Stimulated activated CD4-positive, alpha-beta T cell treated with anti-CD3 and anti-CD28 coated beads, Interleukin-4, amount 100 ng/mL, for 24 hours (primary cell): Measurements from ENCODE around the gene DPF3.
"Not testable (repeated sequence)": the region's sequence is repeated elsewhere in the genome, so short reads cannot be mapped to it uniquely, and the experiment has no call there.

ENCODE experiments used
- DNase-seq: peaks from one replicate; pipeline ENCODE4 v3.0.0-alpha.2; 2020

DPF3 gene

GRCh38 chr14:72878746-72879145 is 15.2 kb downstream of the DPF3 start:
- DNase-seq, result no peak

GRCh38 chr14:72876710-72877063 is 17.2 kb downstream of the DPF3 start:
- no peak for DNase-seq

DNA sequence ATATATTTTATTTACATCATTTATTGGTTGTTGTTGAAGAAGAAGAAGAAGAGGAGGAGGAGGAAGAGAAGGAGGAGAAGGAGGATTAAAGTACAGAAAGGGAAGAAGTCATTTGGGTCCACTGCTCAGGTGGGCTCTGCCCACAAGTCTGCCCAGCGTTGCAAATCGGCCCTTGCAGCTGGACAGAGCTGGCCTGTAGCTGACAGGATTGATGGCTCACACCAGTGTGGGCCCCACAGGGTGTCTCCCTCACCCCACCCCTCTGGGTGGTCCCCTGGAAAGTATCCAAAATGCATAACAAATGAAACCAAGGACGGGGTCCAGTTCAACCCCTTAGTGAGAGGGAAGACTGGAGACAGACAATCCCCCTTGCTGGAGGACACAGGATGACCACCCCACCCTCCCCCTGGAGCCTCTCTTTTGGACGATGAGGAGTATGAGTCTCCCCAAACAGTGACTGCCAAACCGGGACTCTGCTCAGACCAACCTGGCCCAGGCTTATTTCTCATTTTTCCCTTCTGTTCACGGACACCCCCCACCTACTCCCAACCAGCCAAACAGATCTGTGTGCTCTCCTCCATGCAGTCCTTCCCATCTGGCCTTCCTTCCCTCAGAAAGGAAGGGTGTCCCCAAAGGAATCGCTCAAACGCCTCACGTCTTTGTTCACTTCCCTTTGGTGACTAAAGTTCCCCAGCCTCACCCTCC is 17.7 kb downstream of the DPF3 start:
- no peak for DNase-seq

DNA sequence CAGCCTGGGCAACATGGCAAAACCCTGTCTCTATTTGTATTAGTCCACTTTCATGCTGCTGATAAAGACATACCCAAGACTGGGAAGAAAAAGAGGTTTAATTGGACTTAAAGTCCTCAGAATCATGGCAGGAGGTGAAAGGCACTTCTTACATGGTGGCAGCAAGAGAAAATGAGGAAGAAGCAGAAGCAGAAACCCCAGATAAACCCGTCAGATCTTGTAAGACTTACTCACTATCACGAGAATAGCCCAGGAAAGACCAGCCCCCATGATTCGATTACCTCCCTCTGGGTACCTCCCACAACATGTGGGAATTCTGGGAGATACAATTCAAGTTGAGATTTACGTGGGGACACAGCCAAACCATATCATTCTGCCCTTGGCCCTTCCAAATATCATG is 23.0 kb downstream of the DPF3 start:
- not testable (repeated sequence) for DNase-seq

DNA sequence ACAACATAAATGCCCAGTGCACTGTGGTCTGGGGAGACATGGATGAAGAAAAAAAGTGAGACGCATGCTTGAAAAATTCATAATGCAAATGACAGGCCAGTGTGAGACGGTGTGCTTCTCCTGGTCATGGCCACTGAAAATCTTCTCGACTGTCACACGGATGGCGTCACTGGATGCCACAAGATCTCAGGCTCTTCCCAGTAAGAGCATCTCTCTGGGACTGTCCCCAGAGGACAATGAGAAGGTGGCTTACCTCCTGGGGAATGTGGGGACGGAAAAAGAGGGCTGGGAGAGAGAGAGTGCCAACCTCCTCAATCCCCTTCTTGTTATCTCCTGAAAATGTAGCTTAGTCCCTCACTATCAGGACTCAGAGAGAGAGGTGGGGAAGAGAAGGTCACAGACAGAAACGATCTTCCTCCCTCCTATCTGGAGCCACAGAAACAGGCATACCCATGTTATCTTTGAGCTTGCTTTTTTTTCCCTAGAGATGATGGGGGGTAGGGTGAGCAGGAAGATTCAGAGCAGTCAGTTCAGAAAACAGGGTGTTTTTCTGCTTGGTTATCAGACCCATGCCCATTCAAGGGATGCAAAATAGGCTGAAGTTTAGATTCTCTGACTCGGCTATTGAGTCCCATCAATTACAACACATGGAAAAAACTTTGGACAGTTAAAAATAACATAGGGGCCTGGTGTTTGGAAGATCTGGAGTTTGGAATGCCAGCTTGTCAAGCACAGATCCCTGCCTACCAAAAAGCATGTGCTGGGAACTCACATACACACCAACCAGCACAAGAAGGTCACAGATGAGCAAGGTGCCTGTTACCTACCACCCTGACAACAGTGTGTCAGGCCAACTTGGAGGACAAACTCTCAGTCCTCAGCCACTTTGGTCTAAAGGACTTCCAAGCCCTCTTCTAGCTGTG is 24.2 kb downstream of the DPF3 start:
- no peak for DNase-seq

GRCh38 chr14:72868500-72868899 is 25.4 kb downstream of the DPF3 start:
- no peak for DNase-seq

DNA sequence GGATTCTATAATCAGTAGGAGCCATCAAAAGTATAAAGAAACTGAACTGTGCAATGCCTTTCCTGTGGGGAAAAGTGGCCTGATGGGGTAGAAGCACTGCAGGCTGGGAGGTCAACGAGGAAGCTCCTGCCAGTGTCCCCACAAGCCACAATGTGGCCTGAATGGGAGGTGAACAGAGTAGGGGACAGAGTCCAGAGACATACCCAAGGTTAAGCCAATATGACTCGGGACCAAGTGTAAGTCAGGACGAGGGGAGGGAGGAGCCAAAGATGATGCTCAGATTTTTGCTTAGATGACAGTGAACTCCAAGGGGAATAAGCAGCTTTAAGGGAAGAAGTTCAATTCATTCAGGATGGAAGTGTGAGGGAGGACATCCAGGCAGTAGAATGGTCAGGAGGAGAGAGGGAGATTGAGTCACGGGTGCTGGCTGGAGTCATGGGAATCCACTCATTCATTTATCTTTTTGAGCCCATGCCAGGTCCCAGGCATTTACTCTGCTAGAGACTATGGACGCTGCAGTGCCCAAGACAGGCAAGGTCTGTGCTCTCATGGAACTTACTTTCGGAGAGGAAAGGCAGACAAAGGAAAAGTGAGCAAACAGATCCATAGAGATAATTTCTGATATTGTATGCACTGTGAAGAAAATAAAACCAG is 29.1 kb downstream of the DPF3 start:
- DNase-seq, result no peak

- DNase-seq, result no peak
Observed at GRCh38 chr14:72863216-72864006, 30.5 kb downstream of the DPF3 start.

DNA sequence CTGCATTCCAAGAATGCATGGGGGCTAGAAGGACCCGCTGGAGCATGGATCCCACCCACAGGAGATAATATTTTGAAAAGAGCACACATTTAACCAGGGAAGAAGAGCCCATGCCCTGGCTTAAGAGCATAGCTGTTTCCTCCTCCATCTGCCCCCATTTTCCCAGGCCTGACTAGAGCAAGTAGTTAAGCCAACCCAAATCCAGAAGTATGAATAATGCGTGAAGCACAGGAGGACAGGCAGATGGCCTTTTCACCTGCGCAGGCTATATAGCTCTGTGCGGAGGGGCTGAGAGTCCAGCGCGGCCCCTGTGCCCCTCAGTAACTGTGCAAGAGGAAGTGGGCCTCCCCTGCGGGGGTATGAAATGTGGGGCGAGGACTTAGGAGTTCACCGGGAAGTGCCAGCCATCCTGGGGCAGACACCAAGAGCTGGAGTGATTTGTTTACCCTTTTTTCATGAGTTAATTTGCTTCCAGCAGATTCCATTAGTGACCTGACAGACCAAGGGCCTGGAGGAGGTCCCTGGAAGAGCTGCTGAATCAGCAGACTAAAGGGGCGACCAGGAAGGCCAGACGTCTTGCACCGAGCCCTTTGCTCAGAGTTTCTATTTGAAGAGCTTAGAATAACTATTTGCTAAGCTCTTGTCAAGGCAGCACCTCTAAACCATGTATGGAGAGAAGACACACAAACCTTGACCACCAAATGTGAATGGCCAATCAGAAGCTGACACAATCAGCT is 37.2 kb downstream of the DPF3 start:
- DNase-seq, result no peak

DNA sequence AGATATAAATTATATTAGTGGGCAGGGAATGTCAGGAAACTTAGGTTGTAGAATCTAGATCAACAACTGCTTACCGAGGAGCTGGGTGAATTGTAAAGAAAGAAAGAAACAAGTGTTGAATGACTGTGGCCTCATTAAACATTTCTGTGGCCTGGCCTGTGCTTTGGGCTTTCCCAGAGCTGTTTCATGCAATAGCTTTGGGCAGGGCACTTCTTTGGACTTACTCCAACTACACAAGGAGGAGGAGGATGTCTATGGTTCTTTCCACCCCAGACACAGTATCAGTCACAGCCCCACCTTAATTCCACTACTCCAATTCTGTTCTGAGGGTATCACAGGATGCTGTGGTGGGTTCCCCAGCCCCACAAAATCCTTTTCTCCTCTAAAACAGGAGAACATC is 38.0 kb downstream of the DPF3 start:
- DNase-seq, result no peak

DNA sequence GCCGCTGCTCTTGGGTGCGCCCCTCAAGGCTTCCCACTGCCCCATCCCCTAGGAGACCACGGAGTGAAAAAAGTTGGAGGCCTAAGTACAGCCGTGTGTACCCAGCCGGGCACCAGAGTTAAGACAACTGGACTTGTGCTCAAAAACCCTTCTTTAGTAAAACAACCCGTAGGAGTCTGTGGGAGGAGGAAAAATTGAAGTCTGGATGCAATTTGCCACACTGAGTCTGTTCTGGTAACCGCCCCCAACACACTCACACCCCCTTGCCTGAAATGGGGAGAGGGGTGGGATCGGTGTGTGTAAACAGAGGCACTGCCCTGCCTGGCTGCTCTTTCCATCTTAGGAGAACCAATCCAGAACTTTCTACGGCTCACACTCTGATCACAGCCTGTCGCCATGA is 41.7 kb downstream of the DPF3 start:
- DNase-seq, result no peak

DNA sequence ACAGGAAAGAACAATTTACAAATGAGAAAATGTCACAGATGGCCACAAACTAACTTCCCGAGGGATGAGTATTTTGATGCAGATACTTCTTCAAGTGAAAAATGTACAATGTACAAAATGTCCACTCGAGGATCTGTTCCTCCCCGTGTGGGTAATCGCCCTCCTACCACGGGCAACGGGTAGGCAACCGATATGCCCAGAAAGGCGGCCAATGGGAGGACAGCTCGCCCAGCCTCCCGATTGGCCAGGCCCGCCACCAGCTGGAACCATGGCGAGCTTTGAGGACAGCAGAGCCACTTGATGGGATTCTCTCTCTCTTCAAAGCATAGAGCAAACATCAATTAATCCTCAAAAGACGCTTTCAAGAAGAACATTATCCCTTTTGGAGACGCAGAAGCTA is 42.3 kb downstream of the DPF3 start:
- DNase-seq, result no peak

- DNase-seq, result no peak
Observed at GRCh38 chr14:72850360-72850759, 43.5 kb downstream of the DPF3 start.

GRCh38 chr14:72849222-72849621 is 44.7 kb downstream of the DPF3 start:
- DNase-seq, result no peak

GRCh38 chr14:72847721-72848120 is 46.2 kb downstream of the DPF3 start:
- no peak for DNase-seq

DNA sequence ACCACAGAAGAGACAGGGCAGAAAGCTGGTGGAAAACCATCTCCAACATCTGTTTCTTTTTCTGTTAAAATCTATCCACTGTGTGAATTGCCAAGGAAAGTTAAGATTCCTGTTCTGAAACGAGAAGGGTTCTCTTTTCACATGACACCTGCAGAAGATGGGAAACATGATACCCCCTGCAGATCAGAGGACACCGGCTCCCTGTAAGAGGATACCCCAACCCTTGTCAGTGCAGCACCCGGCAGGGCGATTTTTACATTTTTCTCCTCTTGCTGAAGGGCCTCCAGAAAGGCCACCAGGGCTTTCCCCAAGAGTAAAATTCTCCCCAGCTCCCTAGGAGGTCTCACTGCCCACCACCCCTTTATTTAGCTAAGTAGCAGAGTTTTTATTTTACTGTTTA is 48.2 kb downstream of the DPF3 start:
- no peak for DNase-seq

DNA sequence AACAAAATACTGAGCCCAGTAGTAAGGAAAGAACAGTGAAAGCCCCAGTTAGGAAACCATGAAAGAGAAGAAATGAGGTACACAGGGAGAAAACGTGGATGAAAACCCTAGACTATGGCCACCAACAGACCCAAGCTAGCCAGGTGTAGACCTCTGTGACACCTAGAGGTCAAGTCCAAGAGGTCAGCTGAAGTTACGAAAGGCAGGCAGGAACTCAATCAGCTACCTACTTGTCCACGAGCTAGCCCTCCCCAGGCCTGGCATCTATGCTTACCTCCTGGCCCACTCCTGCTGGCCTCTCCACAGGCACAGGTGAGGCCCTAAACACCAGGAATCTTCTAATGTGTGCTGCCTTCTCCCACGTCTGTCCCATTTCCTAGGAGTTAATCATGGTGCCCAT is 48.7 kb downstream of the DPF3 start:
- DNase-seq, result no peak

DNA sequence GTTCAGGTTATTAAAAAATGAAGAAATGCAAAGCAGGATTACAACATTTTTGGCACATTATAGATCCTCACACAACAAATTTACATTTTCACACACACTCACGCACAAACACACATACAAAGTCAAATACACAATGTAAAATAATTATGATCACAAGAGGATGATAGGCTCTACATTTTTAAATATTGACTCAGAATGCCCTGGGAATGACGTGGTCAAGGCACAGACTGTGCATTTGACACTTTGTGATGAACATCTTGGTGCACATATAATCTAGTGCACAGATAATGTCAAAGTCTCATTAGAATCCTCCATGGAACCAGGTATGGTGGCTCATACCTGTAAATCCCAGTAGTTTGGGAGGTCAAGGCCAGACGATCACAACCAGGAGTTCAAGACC is 49.4 kb downstream of the DPF3 start:
- no peak for DNase-seq

GRCh38 chr14:72839753-72840607 is 53.9 kb downstream of the DPF3 start:
- DNase-seq, result no peak

DNA sequence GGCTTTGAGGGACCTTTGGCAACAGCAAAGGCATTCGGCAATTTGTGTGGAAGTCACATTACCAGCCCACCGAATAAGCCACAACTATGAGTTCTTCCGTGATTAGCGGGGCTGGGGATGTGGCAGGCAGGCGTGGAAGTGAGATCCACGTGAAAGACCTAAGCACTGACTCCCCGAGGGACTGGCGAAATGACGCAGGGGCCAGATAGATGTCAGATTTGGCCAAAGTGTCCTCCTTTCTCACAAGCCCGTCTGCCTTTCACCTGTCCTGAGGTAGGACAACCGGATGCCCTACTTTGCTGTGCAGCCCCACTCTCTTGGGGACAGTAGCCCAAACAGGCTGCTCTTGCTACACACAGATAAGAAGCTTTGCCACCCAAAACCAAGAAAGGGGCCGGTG is 54.5 kb downstream of the DPF3 start:
- no peak for DNase-seq

DNA sequence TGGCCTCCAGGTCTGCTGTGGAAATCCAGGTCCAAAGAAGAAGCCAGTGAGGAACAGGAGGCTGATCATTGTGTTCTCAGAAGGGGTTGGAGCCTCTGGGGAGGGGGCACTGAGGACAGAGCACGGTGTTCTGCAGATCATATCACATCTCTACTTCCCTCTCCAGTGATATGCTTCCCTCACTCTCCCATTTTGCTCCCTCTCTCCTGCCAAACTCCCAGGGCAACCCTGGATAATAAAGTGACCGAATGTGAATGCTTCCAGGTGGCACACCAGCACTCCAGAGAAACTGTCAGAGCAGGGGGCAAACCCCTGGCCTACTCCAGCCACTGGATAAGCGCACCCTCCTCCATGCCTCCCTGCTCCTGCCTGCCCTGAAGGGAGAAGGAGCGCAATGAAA is 57.8 kb downstream of the DPF3 start:
- no peak for DNase-seq
